Activated T-helper 17 cell treated with anti-CD3 and anti-CD28 coated beads, Interleukin-2, amount 50 U/mL, for 72 hours (primary cell): Measurements from ENCODE around the gene ZNF785. TPM values are rescaled to one million over a fixed set of nuclear protein-coding genes. Genes with fewer than 3 reads are reported as not detected.
"Not testable (repeated sequence)": the region's sequence is repeated elsewhere in the genome, so short reads cannot be mapped to it uniquely, and the experiment has no call there.

Source experiments
- ATAC-seq: fragments of 150-1000 bp; cut with Tn5 transposase; replicated peaks from 2 replicates; pipeline ENCODE4 v1.10.0; 2021; ENCODE audit warnings: mild to moderate bottlenecking, moderate library complexity
- H3K27ac Mint-ChIP-seq: one replicate; pipeline ENCODE4 v1.8.0; 2022; ENCODE audit warnings: mixed read lengths
- H3K27me3 Mint-ChIP-seq: one replicate; pipeline ENCODE4 v1.8.0; 2022; ENCODE audit warnings: mixed read lengths
- H3K36me3 Mint-ChIP-seq: one replicate; pipeline ENCODE4 v1.8.0; 2022; ENCODE audit warnings: low read depth, mild to moderate bottlenecking, mixed read lengths
- H3K4me1 Mint-ChIP-seq: one replicate; pipeline ENCODE4 v1.8.0; 2022; ENCODE audit warnings: mixed read lengths
- H3K4me3 Mint-ChIP-seq: one replicate; pipeline ENCODE4 v1.8.0; 2022; ENCODE audit warnings: mild to moderate bottlenecking, mixed read lengths
- H3K9me3 Mint-ChIP-seq: one replicate; pipeline ENCODE4 v1.8.0; 2022; ENCODE audit warnings: mixed read lengths
- total RNA-seq, 2 donors: library from RNA; stranded (reverse); gene quantifications; one replicate each; pipeline ENCODE4 v1.2.3, GENCODE V29; 2022

Gene ZNF785
- total RNA-seq, 2 donors from 2014 or later: 10.5 to 15.5 TPM

GRCh38 chr16:30609002-30609925 lies 23.8 kb upstream of the ZNF785 start:
- Mint-ChIP-seq H3K27me3 (no peaks in the 10 kb centered on the region), H3K36me3 (peaks cover 53% of the 10 kb centered on the region), H3K9me3 (no peaks in the 10 kb centered on the region), H3K4me1 (no peaks in the 10 kb centered on the region), H3K27ac (peak overlapping the region; percentile 94), H3K4me3 (peak overlapping the region; percentile 86)
- peak; percentile 57 for ATAC-seq

GRCh38 chr16:30606004-30606403 lies 20.5 kb upstream of the ZNF785 start:
- H3K4me3 Mint-ChIP-seq: no peak overlapping the region
- peak overlapping the region; percentile 52 for H3K27ac Mint-ChIP-seq
- H3K9me3 Mint-ChIP-seq: no peaks in the 10 kb centered on the region
- H3K27me3 Mint-ChIP-seq: no peaks in the 10 kb centered on the region
- H3K36me3 Mint-ChIP-seq: peaks cover 67% of the 10 kb centered on the region
- H3K4me1 Mint-ChIP-seq: no peaks in the 10 kb centered on the region
- ATAC-seq: no peak

GRCh38 chr16:30605158-30605557 lies 19.7 kb upstream of the ZNF785 start:
- H3K4me1 Mint-ChIP-seq: no peaks in the 10 kb centered on the region
- no peak overlapping the region for H3K27ac Mint-ChIP-seq
- no peak for ATAC-seq
- no peaks in the 10 kb centered on the region for H3K27me3 Mint-ChIP-seq
- H3K9me3 Mint-ChIP-seq: no peaks in the 10 kb centered on the region
- H3K4me3 Mint-ChIP-seq: no peak overlapping the region
- H3K36me3 Mint-ChIP-seq: peaks cover 64% of the 10 kb centered on the region

GRCh38 chr16:30604316-30604947 lies 18.9 kb upstream of the ZNF785 start:
- Mint-ChIP-seq H3K36me3 (peaks cover 62% of the 10 kb centered on the region), H3K27me3 (no peaks in the 10 kb centered on the region), H3K4me1 (no peaks in the 10 kb centered on the region), H3K4me3 (no peak overlapping the region), H3K27ac (no peak overlapping the region), H3K9me3 (no peaks in the 10 kb centered on the region)
- no peak for ATAC-seq

- Mint-ChIP-seq H3K27ac (no peak overlapping the region), H3K9me3 (no peaks in the 10 kb centered on the region), H3K4me3 (no peak overlapping the region), H3K27me3 (no peaks in the 10 kb centered on the region), H3K36me3 (peaks cover 61% of the 10 kb centered on the region), H3K4me1 (no peaks in the 10 kb centered on the region)
- ATAC-seq: no peak
These were observed 18.4 kb upstream of the ZNF785 start for GRCh38 chr16:30603945-30604315.

GRCh38 chr16:30602616-30603277 lies 17.2 kb upstream of the ZNF785 start:
- no peak overlapping the region for H3K4me3 Mint-ChIP-seq
- no peak overlapping the region for H3K27ac Mint-ChIP-seq
- ATAC-seq: no peak
- H3K4me1 Mint-ChIP-seq: no peaks in the 10 kb centered on the region
- H3K27me3 Mint-ChIP-seq: no peaks in the 10 kb centered on the region
- no peaks in the 10 kb centered on the region for H3K9me3 Mint-ChIP-seq
- H3K36me3 Mint-ChIP-seq: peaks cover 49% of the 10 kb centered on the region

- Mint-ChIP-seq H3K4me1 (no peaks in the 10 kb centered on the region), H3K4me3 (no peak overlapping the region), H3K9me3 (no peaks in the 10 kb centered on the region), H3K36me3 (peaks cover 41% of the 10 kb centered on the region), H3K27me3 (no peaks in the 10 kb centered on the region), H3K27ac (peak overlapping the region; percentile 45)
- no peak for ATAC-seq
These were observed 16.5 kb upstream of the ZNF785 start for GRCh38 chr16:30601966-30602365.

- H3K36me3 Mint-ChIP-seq: peaks cover 31% of the 10 kb centered on the region
- H3K4me3 Mint-ChIP-seq: no peak overlapping the region
- no peak overlapping the region for H3K27ac Mint-ChIP-seq
- ATAC-seq: no peak
- H3K27me3 Mint-ChIP-seq: no peaks in the 10 kb centered on the region
- H3K4me1 Mint-ChIP-seq: no peaks in the 10 kb centered on the region
- no peaks in the 10 kb centered on the region for H3K9me3 Mint-ChIP-seq
These were observed 15.4 kb upstream of the ZNF785 start for GRCh38 chr16:30600929-30601328.

GRCh38 chr16:30600215-30600614 lies 14.7 kb upstream of the ZNF785 start:
- ATAC-seq: no peak
- Mint-ChIP-seq H3K27ac (peak overlapping the region; percentile 30), H3K27me3 (no peaks in the 10 kb centered on the region), H3K4me3 (no peak overlapping the region), H3K4me1 (no peaks in the 10 kb centered on the region), H3K9me3 (no peaks in the 10 kb centered on the region), H3K36me3 (peaks cover 24% of the 10 kb centered on the region)

- H3K4me3 Mint-ChIP-seq: no peak overlapping the region
- H3K27ac Mint-ChIP-seq: no peak overlapping the region
- no peaks in the 10 kb centered on the region for H3K4me1 Mint-ChIP-seq
- no peaks in the 10 kb centered on the region for H3K27me3 Mint-ChIP-seq
- no peaks in the 10 kb centered on the region for H3K9me3 Mint-ChIP-seq
- H3K36me3 Mint-ChIP-seq: peaks cover 3% of the 10 kb centered on the region
- no peak for ATAC-seq
These were observed 7.4 kb upstream of the ZNF785 start for GRCh38 chr16:30592871-30593270.

GRCh38 chr16:30590869-30591268 lies 5.4 kb upstream of the ZNF785 start:
- not testable (repeated sequence) for ATAC-seq, H3K9me3 Mint-ChIP-seq, H3K4me3 Mint-ChIP-seq, H3K4me1 Mint-ChIP-seq, H3K27me3 Mint-ChIP-seq, H3K27ac Mint-ChIP-seq
- peaks cover 17% of the 10 kb centered on the region for H3K36me3 Mint-ChIP-seq

GRCh38 chr16:30589582-30589981 lies 4.1 kb upstream of the ZNF785 start:
- H3K27ac Mint-ChIP-seq, ATAC-seq, H3K4me3 Mint-ChIP-seq, H3K4me1 Mint-ChIP-seq, H3K27me3 Mint-ChIP-seq, H3K9me3 Mint-ChIP-seq: not testable (repeated sequence)
- H3K36me3 Mint-ChIP-seq: peaks cover 27% of the 10 kb centered on the region

- H3K4me3 Mint-ChIP-seq: no peak overlapping the region
- H3K27me3 Mint-ChIP-seq: no peaks in the 10 kb centered on the region
- no peak overlapping the region for H3K27ac Mint-ChIP-seq
- H3K36me3 Mint-ChIP-seq: peaks cover 29% of the 10 kb centered on the region
- no peaks in the 10 kb centered on the region for H3K9me3 Mint-ChIP-seq
- no peaks in the 10 kb centered on the region for H3K4me1 Mint-ChIP-seq
- ATAC-seq: no peak
These were observed 3.2 kb upstream of the ZNF785 start for GRCh38 chr16:30588651-30589050.

- peaks cover 61% of the 10 kb centered on the region for H3K36me3 Mint-ChIP-seq
- no peaks in the 10 kb centered on the region for H3K4me1 Mint-ChIP-seq
- no peaks in the 10 kb centered on the region for H3K27me3 Mint-ChIP-seq
- H3K9me3 Mint-ChIP-seq: no peaks in the 10 kb centered on the region
- H3K4me3 Mint-ChIP-seq: peak overlapping the region; percentile 88
- peak overlapping the region; percentile 87 for H3K27ac Mint-ChIP-seq
- peak; percentile 27 for ATAC-seq
These were observed 486 bp downstream of the ZNF785 start for GRCh38 chr16:30585022-30585399.
